A549 (cell line): Measurements from ENCODE around the gene ZBED1.

ENCODE experiments used
- CTCF ChIP-seq: fragments of >200 bp; sonication (Bioruptor Twin); formaldehyde crosslinking; IDR thresholded peaks from 3 replicates; pipeline ENCODE4 v1.5.1; 2016
- RFX5 ChIP-seq: fragments of 450-650 bp; IDR thresholded peaks from 2 replicates; pipeline ENCODE4 v1.7.1; 2014; ENCODE audit warnings: antibody characterized with exemption, mild to moderate bottlenecking, moderate library complexity
- SMC3 ChIP-seq: fragments of >200 bp; sonication (Bioruptor Twin); formaldehyde crosslinking; IDR thresholded peaks from 3 replicates; pipeline ENCODE4 v1.6.1; 2018; ENCODE audit warnings: inconsistent platforms

DNA sequence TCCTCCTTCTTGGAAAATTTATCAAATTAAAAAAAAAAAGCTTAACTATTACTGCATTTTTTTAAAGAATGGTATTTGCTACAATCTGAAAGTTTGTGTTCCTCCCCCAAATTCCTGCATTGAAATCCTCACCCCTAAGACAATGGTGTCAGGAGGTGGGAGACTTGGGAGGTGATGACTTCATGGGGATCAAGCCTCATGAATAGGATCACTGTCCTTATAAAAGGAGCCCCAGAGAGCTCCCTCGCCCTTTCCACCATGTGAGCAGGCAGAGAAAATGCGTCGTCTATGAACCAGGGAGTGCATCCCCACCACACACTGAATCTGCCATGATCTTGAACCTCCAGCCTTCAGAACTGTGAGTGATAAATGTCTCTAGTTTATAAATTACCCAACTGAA, 38.0 kb downstream of the ZBED1 start:
- TF ChIP-seq RFX5 (no peak), SMC3 (no peak), CTCF (no peak)
